Measurements from ENCODE around the gene R3HDM1. TPM values are rescaled to one million over a fixed set of nuclear protein-coding genes. Genes with fewer than 3 reads are reported as not detected.
A peak's percentile ranks its signal among the peaks of the same experiment; 100 is the strongest.

Gene R3HDM1
- total RNA-seq, 1 experiment from 2014 or later = 52.4 TPM

- H3K27me3 Mint-ChIP-seq (ENCODE audit: insufficient read depth, unreplicated experiment) = no peaks in the 10 kb centered on the region
- H3K27ac Mint-ChIP-seq (ENCODE audit: low read depth, unreplicated experiment) = peak overlapping the region; percentile 96
- CTCF ChIA-PET = interaction anchor here (1.6 kb wide), 1 partner anchor 25 kb away, joined by 6 read pairs; no protein-coding TSS in a partner anchor
- intact Hi-C loops (cut with micrococcal nuclease) = no loop called here
- POLR2A ChIA-PET = interaction anchor here (1.5 kb wide), 1 partner anchor 9 kb away, joined by 3 read pairs; no protein-coding TSS in a partner anchor
- TF ChIP-seq CTCF (IDR thresholded peaks at IDR 0.05; ENCODE audit: unreplicated experiment) = no peak
- no peaks in the 10 kb centered on the region for H3K9me3 Mint-ChIP-seq (ENCODE audit: unreplicated experiment)
- peak; percentile 53 for DNase-seq (ENCODE audit: unreplicated experiment)
- peaks cover 18% of the 10 kb centered on the region for H3K36me3 Mint-ChIP-seq (ENCODE audit: insufficient read depth, unreplicated experiment)
- H3K4me1 Mint-ChIP-seq (ENCODE audit: insufficient read depth, unreplicated experiment) = peaks cover 11% of the 10 kb centered on the region
- BruUV-seq (replicated peaks) = no TSS peak
- peak overlapping the region; percentile 30 for H3K4me3 Mint-ChIP-seq (ENCODE audit: unreplicated experiment)
Observed at GRCh38 chr2:135685361-135685760, 154.1 kb downstream of the R3HDM1 start.

- H3K27me3 Mint-ChIP-seq (ENCODE audit: insufficient read depth, unreplicated experiment) = no peaks in the 10 kb centered on the region
- no peak overlapping the region for H3K4me3 Mint-ChIP-seq (ENCODE audit: unreplicated experiment)
- peaks cover 11% of the 10 kb centered on the region for H3K4me1 Mint-ChIP-seq (ENCODE audit: insufficient read depth, unreplicated experiment)
- H3K36me3 Mint-ChIP-seq (ENCODE audit: insufficient read depth, unreplicated experiment) = peaks cover 24% of the 10 kb centered on the region
- DNase-seq (ENCODE audit: unreplicated experiment) = no peak
- no peak overlapping the region for H3K27ac Mint-ChIP-seq (ENCODE audit: low read depth, unreplicated experiment)
- TF ChIP-seq CTCF (IDR thresholded peaks at IDR 0.05; ENCODE audit: unreplicated experiment) = no peak
- no TSS peak for BruUV-seq (replicated peaks)
- intact Hi-C loops (cut with micrococcal nuclease) = no loop called here
- POLR2A ChIA-PET = interaction anchor here (0.7 kb wide), 2 partner anchors 12 to 15 kb away, joined by 3 to 4 read pairs; no protein-coding TSS in a partner anchor
- H3K9me3 Mint-ChIP-seq (ENCODE audit: unreplicated experiment) = no peaks in the 10 kb centered on the region
- CTCF ChIA-PET = no interaction called here
Observed at GRCh38 chr2:135688978-135689377, 157.7 kb downstream of the R3HDM1 start.

GRCh38 chr2:135689679-135690078, 158.4 kb downstream of the R3HDM1 start:
- no peaks in the 10 kb centered on the region for H3K27me3 Mint-ChIP-seq (ENCODE audit: insufficient read depth, unreplicated experiment)
- TF ChIP-seq CTCF (IDR thresholded peaks at IDR 0.05; ENCODE audit: unreplicated experiment) = no peak
- BruUV-seq (replicated peaks) = no TSS peak
- POLR2A ChIA-PET = interaction anchor here (0.6 to 0.7 kb wide), 3 partner anchors 12 to 1971 kb away, joined by 3 read pairs; no protein-coding TSS in a partner anchor
- DNase-seq (ENCODE audit: unreplicated experiment) = no peak
- no peaks in the 10 kb centered on the region for H3K9me3 Mint-ChIP-seq (ENCODE audit: unreplicated experiment)
- peaks cover 8% of the 10 kb centered on the region for H3K4me1 Mint-ChIP-seq (ENCODE audit: insufficient read depth, unreplicated experiment)
- no peak overlapping the region for H3K27ac Mint-ChIP-seq (ENCODE audit: low read depth, unreplicated experiment)
- no peak overlapping the region for H3K4me3 Mint-ChIP-seq (ENCODE audit: unreplicated experiment)
- intact Hi-C loops (cut with micrococcal nuclease) = no loop called here
- H3K36me3 Mint-ChIP-seq (ENCODE audit: insufficient read depth, unreplicated experiment) = peaks cover 24% of the 10 kb centered on the region
- CTCF ChIA-PET = no interaction called here

- Mint-ChIP-seq H3K9me3 (ENCODE audit: unreplicated experiment) (no peaks in the 10 kb centered on the region), H3K4me1 (ENCODE audit: insufficient read depth, unreplicated experiment) (no peaks in the 10 kb centered on the region)
Observed at GRCh38 chr2:135694711-135695110, 163.4 kb downstream of the R3HDM1 start.

More at GRCh38 chr2:135694711-135695110, 163.4 kb downstream of the R3HDM1 start:
- ChIA-PET POLR2A (interaction anchor here (1.2 kb wide), 1 partner anchor 9 kb away, joined by 3 read pairs; no protein-coding TSS in a partner anchor), CTCF (interaction anchor here (0.7 to 1.6 kb wide), 2 partner anchors 15 to 52 kb away, joined by 3 to 5 read pairs; no protein-coding TSS in a partner anchor)
- Mint-ChIP-seq H3K4me3 (ENCODE audit: unreplicated experiment) (no peak overlapping the region), H3K27ac (ENCODE audit: low read depth, unreplicated experiment) (peak overlapping the region; percentile 50), H3K36me3 (ENCODE audit: insufficient read depth, unreplicated experiment) (peaks cover 36% of the 10 kb centered on the region), H3K27me3 (ENCODE audit: insufficient read depth, unreplicated experiment) (no peaks in the 10 kb centered on the region)
- intact Hi-C loops (cut with micrococcal nuclease) = no loop called here
- no TSS peak for BruUV-seq (replicated peaks)
- TF ChIP-seq CTCF (IDR thresholded peaks at IDR 0.05; ENCODE audit: unreplicated experiment) = no peak
- DNase-seq (ENCODE audit: unreplicated experiment) = no peak

Data from MCF 10A (cell line).